Type B pancreatic cell (in vitro differentiated cells): ENCODE results near the gene ZNF837. TPM values are rescaled to one million over a fixed set of nuclear protein-coding genes. Genes with fewer than 3 reads are reported as not detected.

Experiments used
- DNase-seq: peaks from one replicate; pipeline ENCODE4 v3.0.0; 2021; ENCODE audit warnings: mixed read lengths; ENCODE audit not compliant: unreplicated experiment; ENCODE audit errors: extremely low spot score
- H3K27ac Mint-ChIP-seq: 2 replicates; pipeline ENCODE4 v1.8.0; 2021; ENCODE audit warnings: mild to moderate bottlenecking, mixed read lengths
- H3K27me3 Mint-ChIP-seq: 2 replicates; pipeline ENCODE4 v1.8.0; 2021; ENCODE audit warnings: mixed read lengths
- H3K36me3 Mint-ChIP-seq: 2 replicates; pipeline ENCODE4 v1.8.0; 2021; ENCODE audit warnings: mixed read lengths
- H3K4me1 Mint-ChIP-seq: one replicate; pipeline ENCODE4 v1.8.0; 2021; ENCODE audit warnings: mixed read lengths; ENCODE audit not compliant: unreplicated experiment
- H3K4me3 Mint-ChIP-seq: 2 replicates; pipeline ENCODE4 v1.8.0; 2021; ENCODE audit warnings: mild to moderate bottlenecking, mixed read lengths
- H3K9me3 Mint-ChIP-seq: 2 replicates; pipeline ENCODE4 v1.8.0; 2021; ENCODE audit warnings: mixed read lengths
- total RNA-seq: library from RNA; stranded (reverse); gene quantifications from 2 replicates; pipeline ENCODE4 v1.2.1, GENCODE V29; 2021; ENCODE audit warnings: low replicate concordance
- TF ChIP-seq, protein P1 (sequence below): fragments of 200-600 bp; sonication (generic); conservative IDR thresholded peaks from 2 replicates; pipeline ENCODE4 v1.5.0; 2021; ENCODE audit warnings: antibody characterized with exemption, mild to moderate bottlenecking

Gene ZNF837
- total RNA-seq, 1 donor from 2014 or later = 2.8 TPM

DNA sequence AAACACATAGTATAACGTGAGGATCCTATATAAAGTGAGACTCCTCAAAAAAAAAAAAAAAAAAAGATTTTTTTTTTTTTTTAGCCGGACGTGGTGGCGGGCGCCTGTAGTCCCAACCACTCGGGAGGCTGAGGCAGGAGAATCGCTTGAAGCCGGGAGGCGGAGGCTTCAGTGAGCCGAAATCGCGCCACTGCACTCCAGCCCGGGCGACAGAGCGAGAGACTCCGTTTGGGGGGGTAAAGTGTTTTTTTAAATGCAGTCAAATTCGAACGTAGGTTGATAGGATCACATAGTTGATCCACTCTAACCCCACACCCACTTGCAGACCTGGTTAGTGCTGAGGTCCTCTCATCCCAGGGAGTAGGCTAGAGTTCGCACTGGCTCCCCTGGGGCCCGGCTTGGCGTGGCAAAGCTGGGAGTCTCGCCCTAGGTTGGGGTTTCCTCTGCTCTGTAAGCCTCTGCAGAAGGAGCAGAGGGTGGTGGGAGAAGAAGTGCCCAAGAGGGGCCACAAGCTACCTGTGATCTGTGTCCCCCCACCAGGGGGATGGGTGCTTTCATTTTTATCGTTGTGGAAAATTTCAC lies 21.1 kb upstream of the ZNF837 start:
- H3K4me1 Mint-ChIP-seq = peaks cover 16% of the 10 kb centered on the region
- H3K27ac Mint-ChIP-seq = peak overlapping the region; percentile 23
- TF ChIP-seq, protein P1, sequence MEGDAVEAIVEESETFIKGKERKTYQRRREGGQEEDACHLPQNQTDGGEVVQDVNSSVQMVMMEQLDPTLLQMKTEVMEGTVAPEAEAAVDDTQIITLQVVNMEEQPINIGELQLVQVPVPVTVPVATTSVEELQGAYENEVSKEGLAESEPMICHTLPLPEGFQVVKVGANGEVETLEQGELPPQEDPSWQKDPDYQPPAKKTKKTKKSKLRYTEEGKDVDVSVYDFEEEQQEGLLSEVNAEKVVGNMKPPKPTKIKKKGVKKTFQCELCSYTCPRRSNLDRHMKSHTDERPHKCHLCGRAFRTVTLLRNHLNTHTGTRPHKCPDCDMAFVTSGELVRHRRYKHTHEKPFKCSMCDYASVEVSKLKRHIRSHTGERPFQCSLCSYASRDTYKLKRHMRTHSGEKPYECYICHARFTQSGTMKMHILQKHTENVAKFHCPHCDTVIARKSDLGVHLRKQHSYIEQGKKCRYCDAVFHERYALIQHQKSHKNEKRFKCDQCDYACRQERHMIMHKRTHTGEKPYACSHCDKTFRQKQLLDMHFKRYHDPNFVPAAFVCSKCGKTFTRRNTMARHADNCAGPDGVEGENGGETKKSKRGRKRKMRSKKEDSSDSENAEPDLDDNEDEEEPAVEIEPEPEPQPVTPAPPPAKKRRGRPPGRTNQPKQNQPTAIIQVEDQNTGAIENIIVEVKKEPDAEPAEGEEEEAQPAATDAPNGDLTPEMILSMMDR = no peak
- H3K9me3 Mint-ChIP-seq = no peaks in the 10 kb centered on the region
- peaks cover 3% of the 10 kb centered on the region for H3K36me3 Mint-ChIP-seq
- peak overlapping the region; percentile 99 for H3K4me3 Mint-ChIP-seq
- no peak for DNase-seq
- H3K27me3 Mint-ChIP-seq = peaks cover 15% of the 10 kb centered on the region

- DNase-seq = peak; percentile 99
- Mint-ChIP-seq H3K9me3 (no peaks in the 10 kb centered on the region), H3K27ac (peak overlapping the region; percentile 97), H3K4me1 (peaks cover 11% of the 10 kb centered on the region), H3K4me3 (peak overlapping the region; percentile 99), H3K36me3 (peaks cover 3% of the 10 kb centered on the region), H3K27me3 (peaks cover 15% of the 10 kb centered on the region)
- TF ChIP-seq, protein P1 = peak; percentile 11
Measured at GRCh38 chr19:58400916-58401839, 20.3 kb upstream of the ZNF837 start.

GRCh38 chr19:58400316-58400915 lies 19.6 kb upstream of the ZNF837 start:
- Mint-ChIP-seq H3K27me3 (peaks cover 19% of the 10 kb centered on the region), H3K36me3 (peaks cover 3% of the 10 kb centered on the region), H3K9me3 (no peaks in the 10 kb centered on the region), H3K4me3 (peak overlapping the region; percentile 99), H3K4me1 (peaks cover 11% of the 10 kb centered on the region), H3K27ac (no peak overlapping the region)
- TF ChIP-seq, protein P1 = no peak
- no peak for DNase-seq

DNA sequence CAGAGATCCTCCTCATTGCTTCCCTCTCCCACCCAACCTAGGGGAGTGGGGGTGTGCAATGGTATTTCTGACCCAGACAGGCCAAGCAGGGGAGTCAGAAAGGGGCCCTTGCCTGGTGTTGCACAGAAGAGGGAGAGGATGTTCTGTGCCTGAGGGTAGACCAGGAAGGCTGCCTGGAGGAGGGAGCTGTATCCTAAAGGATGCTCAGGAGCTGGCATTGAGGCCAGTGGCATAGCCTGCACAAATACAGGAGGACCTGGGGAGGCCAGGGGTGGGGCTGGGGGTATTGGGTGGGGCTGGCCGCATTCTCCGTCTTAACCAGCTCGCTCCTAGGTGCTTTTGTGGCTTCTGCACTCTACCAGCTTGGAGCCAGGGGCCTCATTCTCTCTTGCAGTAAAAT lies 19.1 kb upstream of the ZNF837 start:
- H3K9me3 Mint-ChIP-seq = no peaks in the 10 kb centered on the region
- peak overlapping the region; percentile 68 for H3K27ac Mint-ChIP-seq
- peaks cover 5% of the 10 kb centered on the region for H3K36me3 Mint-ChIP-seq
- H3K4me1 Mint-ChIP-seq = peaks cover 12% of the 10 kb centered on the region
- DNase-seq = no peak
- H3K27me3 Mint-ChIP-seq = peaks cover 19% of the 10 kb centered on the region
- TF ChIP-seq, protein P1 = no peak
- H3K4me3 Mint-ChIP-seq = peak overlapping the region; percentile 51

DNA sequence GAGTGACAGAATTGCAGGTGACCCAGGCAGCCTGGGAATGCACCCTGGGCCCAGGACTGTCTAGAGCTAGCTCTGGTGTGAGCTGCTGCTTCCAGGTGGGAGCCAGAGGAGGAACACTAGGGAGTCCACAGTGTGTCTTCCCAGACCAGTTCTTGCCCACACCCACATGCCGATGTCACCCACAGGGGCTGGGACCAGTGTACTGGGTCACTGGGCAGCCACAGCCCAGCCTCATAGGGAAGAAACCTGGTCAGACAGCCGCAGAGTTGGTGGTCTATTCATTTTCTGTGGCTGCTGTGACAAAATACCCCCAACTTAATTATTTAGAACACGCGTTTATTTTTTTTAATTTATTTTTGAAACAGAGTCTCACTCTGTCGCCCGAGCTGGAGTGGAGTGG lies 17.7 kb upstream of the ZNF837 start:
- no peak overlapping the region for H3K27ac Mint-ChIP-seq
- H3K4me1 Mint-ChIP-seq = peaks cover 15% of the 10 kb centered on the region
- no peak overlapping the region for H3K4me3 Mint-ChIP-seq

More for the DNA sequence above, 17.7 kb upstream of the ZNF837 start:
- peaks cover 19% of the 10 kb centered on the region for H3K27me3 Mint-ChIP-seq
- H3K9me3 Mint-ChIP-seq = no peaks in the 10 kb centered on the region
- H3K36me3 Mint-ChIP-seq = peaks cover 16% of the 10 kb centered on the region
- DNase-seq = no peak
- TF ChIP-seq, protein P1 = no peak
